NCI-H345 (cell line): ENCODE measurements around the gene CMTM7.

Experiments
- DNase-seq: peaks from one replicate; lab custom pipeline; 2025; lab: John Stamatoyannopoulos, UW

CMTM7 gene

GRCh38 chr3:32414522-32415202 lies 23.0 kb downstream of the CMTM7 start:
- DNase-seq, result no peak

GRCh38 chr3:32419742-32420125 lies 28.1 kb downstream of the CMTM7 start:
- DNase-seq, result no peak

GRCh38 chr3:32420126-32421038 lies 28.7 kb downstream of the CMTM7 start:
- DNase-seq, result no peak

- no peak for DNase-seq
Measured at GRCh38 chr3:32421185-32421584, 29.5 kb downstream of the CMTM7 start.

DNA sequence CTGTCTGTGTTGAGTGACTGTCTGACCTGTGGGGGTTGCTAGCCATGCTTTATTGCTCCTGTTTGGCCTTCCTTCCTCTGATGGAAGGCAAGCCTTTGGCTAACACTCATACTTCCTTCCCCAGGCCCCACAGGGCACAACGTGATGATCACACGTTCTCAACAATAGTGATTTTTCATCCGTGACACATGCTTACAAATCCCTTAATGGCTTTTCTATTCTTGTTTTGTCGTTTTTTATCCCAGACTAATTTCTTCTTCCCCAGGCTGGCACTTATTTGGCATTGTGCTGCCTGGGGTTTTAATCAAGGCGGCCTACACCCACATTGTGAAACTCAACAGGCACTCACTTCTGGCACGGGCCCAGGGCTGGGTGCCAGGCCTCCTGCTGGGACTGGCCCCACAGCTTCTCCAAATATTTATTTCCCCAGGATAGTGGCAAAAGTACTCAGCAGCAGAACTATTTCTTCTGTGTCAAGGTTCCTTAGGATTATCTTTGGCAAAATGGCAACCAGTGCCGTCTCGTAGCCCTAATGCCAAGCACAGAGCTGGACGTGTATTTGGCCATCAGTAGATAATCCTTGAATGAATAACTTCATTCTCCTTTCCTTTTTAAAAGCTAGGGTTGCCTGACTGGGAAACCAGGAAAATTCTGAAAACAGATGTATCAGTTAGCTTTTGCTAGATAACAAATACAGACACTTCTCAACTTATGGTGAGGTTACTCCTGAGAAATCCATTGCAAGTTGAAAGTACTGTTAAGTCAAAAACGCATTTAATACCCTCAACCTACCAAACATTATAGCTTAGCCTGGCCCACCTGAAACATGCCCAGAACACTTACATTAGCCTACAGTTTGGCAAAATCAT lies 30.6 kb downstream of the CMTM7 start:
- DNase-seq, result peak; percentile 85

GRCh38 chr3:32422943-32423342 lies 31.3 kb downstream of the CMTM7 start:
- DNase-seq, result no peak

- DNase-seq, result no peak
Measured at GRCh38 chr3:32423534-32423933, 31.9 kb downstream of the CMTM7 start.

- DNase-seq, result no peak
Measured at GRCh38 chr3:32423956-32424557, 32.4 kb downstream of the CMTM7 start.

DNA sequence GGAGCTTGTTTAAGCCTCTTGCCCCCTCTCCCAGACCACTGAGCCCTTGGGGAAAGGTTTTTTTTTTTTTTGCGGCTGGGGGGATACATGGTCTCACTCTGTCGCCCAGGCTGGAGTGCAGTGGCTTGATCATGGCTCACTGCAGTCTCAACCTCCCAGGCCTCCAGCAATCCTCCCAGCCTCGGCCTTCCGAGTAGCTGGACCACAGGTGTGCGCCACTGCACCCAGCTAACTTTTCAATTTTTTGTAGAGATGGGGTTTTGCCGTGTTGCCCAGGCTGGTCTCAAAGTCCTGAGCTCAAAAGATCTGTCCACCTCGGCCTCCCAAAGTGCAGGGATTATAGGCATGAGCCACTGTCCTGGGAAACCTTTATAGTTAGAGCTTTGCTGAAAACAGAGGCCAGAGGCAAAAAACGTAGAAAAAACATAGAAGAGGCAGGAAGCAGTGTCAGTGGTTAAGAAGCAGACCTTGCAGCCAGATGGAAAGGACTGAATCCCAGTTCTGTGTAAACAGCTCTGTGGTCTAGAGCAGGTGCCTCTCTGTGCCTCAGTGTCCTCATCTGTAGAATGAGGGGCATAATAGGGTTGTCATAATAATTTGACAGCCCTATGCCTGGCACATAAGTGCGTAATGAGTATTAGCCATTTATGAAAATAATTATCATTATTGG lies 33.1 kb downstream of the CMTM7 start:
- DNase-seq, result no peak

- DNase-seq, result no peak
Measured at GRCh38 chr3:32428092-32429068, 36.7 kb downstream of the CMTM7 start.

GRCh38 chr3:32430900-32431299 lies 39.2 kb downstream of the CMTM7 start:
- no peak for DNase-seq

DNA sequence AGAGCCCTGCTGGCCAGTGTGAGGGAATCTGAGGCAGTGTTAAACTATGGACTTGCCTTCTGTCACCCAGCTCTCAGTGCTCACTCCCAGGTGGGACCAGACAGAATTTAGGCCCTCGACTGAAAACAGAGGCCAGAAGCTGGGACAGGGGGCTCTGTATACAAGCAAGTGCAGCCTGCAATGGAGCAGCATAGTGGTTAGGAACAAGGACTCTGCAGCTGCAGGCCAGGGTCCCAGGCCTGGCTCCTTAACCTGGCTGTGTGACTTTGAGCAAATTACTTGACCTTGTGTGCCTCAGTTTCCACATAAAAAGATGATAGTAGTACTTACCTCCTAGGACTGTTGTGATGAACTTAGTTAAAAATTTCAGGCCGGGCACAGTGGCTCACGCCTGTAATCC lies 39.8 kb downstream of the CMTM7 start:
- no peak for DNase-seq

GRCh38 chr3:32432045-32432710 lies 40.5 kb downstream of the CMTM7 start:
- DNase-seq, result no peak

DNA sequence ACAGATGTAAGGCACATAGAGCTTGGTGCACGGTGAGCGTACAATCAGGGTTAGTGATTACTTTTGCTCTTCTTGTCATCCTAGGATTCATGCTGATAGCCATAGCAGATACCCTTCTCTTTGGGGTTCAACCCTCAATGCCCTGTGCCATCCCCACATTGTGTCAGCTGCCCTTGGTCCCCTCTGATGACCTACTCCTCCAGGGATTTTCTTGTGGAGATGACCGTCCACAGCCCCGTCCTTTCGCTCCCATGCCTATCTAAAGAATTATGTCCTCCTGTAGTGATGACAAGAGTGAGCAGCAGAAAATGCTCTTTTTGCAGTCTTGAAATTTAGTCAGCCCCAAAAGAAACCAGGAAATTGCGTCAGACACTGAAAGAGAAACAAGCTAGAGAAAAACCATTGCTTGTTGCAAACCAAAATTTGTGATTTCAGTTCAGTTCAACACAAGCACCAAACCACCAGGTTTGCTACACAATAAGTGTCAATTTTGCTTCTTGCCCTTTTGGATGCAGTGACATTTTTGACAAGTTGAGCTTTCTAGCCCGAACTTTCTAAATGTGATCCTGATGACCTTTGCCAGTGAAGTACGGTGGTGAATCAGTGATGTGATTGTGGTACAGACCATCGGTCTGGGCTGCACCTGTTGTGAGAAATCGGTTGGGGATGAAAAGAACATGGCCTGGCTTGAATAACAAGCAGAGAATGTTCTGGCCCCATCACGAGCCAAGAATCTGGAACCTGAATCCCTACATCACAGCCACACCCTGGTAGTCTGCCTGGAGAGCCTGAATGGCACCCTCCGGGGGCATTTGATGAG lies 41.3 kb downstream of the CMTM7 start:
- no peak for DNase-seq

DNA sequence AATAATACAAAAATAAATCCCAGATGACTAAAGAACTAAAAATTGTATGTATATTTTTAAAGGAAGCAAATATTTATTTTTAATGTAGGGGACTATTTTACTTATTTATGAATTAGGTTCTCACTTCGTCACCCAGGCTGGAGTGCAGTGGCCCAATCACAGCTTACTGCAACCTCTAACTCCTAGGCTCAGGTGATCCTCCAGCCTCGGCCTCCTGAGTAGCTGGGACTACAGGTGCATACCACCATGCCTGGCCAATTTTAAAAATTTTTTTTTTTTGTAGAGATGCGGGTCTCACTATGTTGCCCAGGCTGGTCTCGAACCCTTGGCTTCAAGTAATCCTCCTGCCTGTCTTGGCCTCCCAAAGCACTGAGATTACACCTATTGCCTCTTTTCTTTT lies 42.6 kb downstream of the CMTM7 start:
- DNase-seq, result no peak

GRCh38 chr3:32435911-32436815 lies 44.5 kb downstream of the CMTM7 start:
- DNase-seq, result no peak

DNA sequence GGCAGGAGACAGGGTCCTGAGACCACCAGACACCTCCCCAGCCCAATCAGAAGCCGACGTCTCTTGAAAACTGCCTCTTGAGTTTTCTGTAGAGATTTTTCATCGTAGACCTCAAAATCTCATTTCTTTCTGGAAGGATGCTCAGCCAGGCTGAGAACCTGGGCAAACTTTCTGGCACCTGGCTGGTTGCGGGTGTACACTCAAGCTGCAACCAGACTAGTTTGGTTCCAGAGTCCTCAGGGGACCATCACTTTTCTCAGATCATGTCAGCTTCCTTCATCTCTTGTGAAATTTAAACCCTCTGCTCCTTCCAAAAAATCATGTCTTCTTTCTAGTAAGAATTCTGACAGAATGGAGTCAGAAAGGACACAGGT lies 45.1 kb downstream of the CMTM7 start:
- no peak for DNase-seq

- DNase-seq, result no peak
Measured at GRCh38 chr3:32437896-32438295, 46.2 kb downstream of the CMTM7 start.
